Upper lobe of left lung (tissue), 6 donors: ENCODE results near the gene SLC28A1. TPM values are rescaled to one million over a fixed set of nuclear protein-coding genes. Genes with fewer than 3 reads are reported as not detected.

Experiments used
- ATAC-seq, 2 donors: fragments of 200-7000 bp; cut with Tn5 transposase; one replicate each; pipeline ENCODE4 v1.9.1; 2022; ENCODE audit warnings: mild to moderate bottlenecking in 2 of 2, moderate library complexity in 2 of 2; ENCODE audit not compliant: low FRiP score in 2 of 2
- DNase-seq, 2 donors: peaks; one replicate each; pipeline ENCODE4 v3.0.0-alpha.2; 2019 to 2020
- H3K27ac ChIP-seq, 4 donors: fragments of 200-600 bp; sonication (generic); one replicate each; pipeline ENCODE4 v1.5.1; 2016 to 2019
- H3K27me3 ChIP-seq, 4 donors: fragments of 200-600 bp; sonication (generic); one replicate each; pipeline ENCODE4 v1.5.1; 2017 to 2019
- H3K36me3 ChIP-seq, 4 donors: fragments of 200-600 bp; sonication (generic); one replicate each; pipeline ENCODE4 v1.5.1; 2016 to 2019
- H3K4me1 ChIP-seq, 4 donors: fragments of 200-600 bp; sonication (generic); one replicate each; pipeline ENCODE4 v1.5.1; 2018 to 2019
- H3K4me3 ChIP-seq, 4 donors: fragments of 200-600 bp; sonication (generic); one replicate each; pipeline ENCODE4 v1.5.1; 2017 to 2019; ENCODE audit warnings: mild to moderate bottlenecking in 2 of 4, moderate library complexity in 1 of 4
- H3K9me3 ChIP-seq, 4 donors: fragments of 200-600 bp; sonication (generic); one replicate each; pipeline ENCODE4 v1.5.1; 2018 to 2019
- EP300 ChIP-seq, 4 donors: sonication (generic); formaldehyde crosslinking; IDR thresholded peaks; one replicate each; pipeline ENCODE4 v1.5.1; 2017; ENCODE audit warnings: antibody characterized with exemption in 4 of 4, control low read depth in 2 of 4
- POLR2A ChIP-seq, 4 donors: fragments of 450-650 bp; IDR thresholded peaks; one replicate each; pipeline ENCODE4 v1.5.1; 2016 to 2017; ENCODE audit warnings: antibody characterized with exemption in 4 of 4, mild to moderate bottlenecking in 2 of 4
- POLR2AphosphoS5 ChIP-seq, 2 donors: sonication (generic); formaldehyde crosslinking; IDR thresholded peaks; one replicate each; pipeline ENCODE4 v1.5.1; 2017; ENCODE audit warnings: antibody characterized with exemption in 2 of 2
- WGBS, 2 donors: methylation state at CpG; one replicate each; pipeline ENCODE4 v1.1.5; 2017 to 2018; 5-methylcytosine and 5-hydroxymethylcytosine counted together
- total RNA-seq, 6 donors: library from RNA; depleted of rRNA in 4 of 6; stranded (reverse); fragments of >200 nt in 4 of 6; gene quantifications; one replicate each; pipeline versions ENCODE4 v1.1.0 to v1.2.1, GENCODE V29; 2016 to 2021
- TF ChIP-seq, protein P1 (sequence below), 6 experiments: fragments of 450-650 bp in 4 of 6; fragments of 200-600 bp in 2 of 6; sonication (generic) in 2 of 6; IDR thresholded peaks; one replicate each; pipeline ENCODE4 v1.5.1; 2016 to 2019; ENCODE audit warnings: antibody characterized with exemption in 6 of 6
- donor health status: DM: no; HTN: no; CAD: no; lungs with moderate emphysema.
- donor health status: DM: no; HTN: yes; CAD: no; lungs with severe emphysema.

Gene SLC28A1
- total RNA-seq, 6 donors from 2014 or later = not detected

DNA sequence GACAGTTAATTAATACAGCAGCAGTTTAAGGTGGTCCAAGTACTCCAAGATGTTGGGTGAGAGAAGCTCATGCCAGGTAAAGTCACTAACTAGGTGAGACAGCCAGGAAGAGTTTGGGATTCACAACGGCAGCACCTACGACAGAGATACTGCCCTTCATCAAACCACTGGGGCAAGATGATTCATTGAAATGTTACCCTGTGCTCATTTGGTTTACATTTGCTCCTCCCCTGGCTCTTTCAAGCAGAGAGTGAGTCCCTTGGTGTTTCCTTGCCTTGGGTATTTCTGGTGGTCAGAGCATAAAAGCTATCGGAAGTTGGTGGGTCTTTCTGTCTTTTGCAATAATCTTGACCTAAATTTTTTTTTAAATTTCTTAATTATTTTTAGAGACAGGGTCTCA, 77.2 kb downstream of the SLC28A1 start:
- no peaks in the 10 kb centered on the region for H3K36me3 ChIP-seq
- no peak overlapping the region for H3K27ac ChIP-seq
- ATAC-seq (no peak), DNase-seq (no peak)
- H3K4me1 ChIP-seq = peaks cover 0 to 4% (median 2%) of the 10 kb centered on the region in 4 donors
- WGBS, 2 donors = 86 to 89% methylated on average over 3 of the region's 3 CpGs
- TF ChIP-seq EP300 (IDR thresholded peaks at IDR 0.05) = no peak
- TF ChIP-seq, protein P1, sequence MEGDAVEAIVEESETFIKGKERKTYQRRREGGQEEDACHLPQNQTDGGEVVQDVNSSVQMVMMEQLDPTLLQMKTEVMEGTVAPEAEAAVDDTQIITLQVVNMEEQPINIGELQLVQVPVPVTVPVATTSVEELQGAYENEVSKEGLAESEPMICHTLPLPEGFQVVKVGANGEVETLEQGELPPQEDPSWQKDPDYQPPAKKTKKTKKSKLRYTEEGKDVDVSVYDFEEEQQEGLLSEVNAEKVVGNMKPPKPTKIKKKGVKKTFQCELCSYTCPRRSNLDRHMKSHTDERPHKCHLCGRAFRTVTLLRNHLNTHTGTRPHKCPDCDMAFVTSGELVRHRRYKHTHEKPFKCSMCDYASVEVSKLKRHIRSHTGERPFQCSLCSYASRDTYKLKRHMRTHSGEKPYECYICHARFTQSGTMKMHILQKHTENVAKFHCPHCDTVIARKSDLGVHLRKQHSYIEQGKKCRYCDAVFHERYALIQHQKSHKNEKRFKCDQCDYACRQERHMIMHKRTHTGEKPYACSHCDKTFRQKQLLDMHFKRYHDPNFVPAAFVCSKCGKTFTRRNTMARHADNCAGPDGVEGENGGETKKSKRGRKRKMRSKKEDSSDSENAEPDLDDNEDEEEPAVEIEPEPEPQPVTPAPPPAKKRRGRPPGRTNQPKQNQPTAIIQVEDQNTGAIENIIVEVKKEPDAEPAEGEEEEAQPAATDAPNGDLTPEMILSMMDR (IDR thresholded peaks at IDR 0.05) = no peak
- no peak for TF ChIP-seq POLR2AphosphoS5 (IDR thresholded peaks at IDR 0.05)
- no peak for TF ChIP-seq POLR2A (IDR thresholded peaks at IDR 0.05)
- H3K4me3 ChIP-seq = no peak overlapping the region
- peaks cover 0 to 3% (median 0%) of the 10 kb centered on the region in 4 donors for H3K9me3 ChIP-seq
- H3K27me3 ChIP-seq = no peaks in the 10 kb centered on the region

DNA sequence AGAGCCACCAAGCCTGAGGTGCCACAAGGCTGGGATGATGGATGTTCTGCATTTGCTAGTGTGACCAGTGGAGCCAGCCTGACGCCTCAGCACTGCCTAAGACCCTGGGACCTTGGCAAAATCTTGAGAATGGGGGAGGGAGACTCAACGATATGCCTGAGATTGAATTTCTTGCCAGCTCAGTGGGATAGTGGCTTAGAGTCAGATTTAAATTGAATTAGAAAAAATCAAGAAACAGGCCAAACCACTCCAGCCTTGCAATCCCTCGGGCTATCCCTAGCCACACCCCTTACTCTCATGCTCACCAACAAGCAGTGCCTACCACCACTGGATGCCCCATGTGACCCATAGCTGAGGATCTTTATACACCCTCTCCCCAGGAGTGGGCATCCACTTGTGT, 78.5 kb downstream of the SLC28A1 start:
- ATAC-seq (peak in 1 of 2 donors; percentile 9), DNase-seq (no peak)
- WGBS, 2 donors = 65 to 68% methylated on average over 3 of the region's 3 CpGs
- no peak overlapping the region for H3K4me3 ChIP-seq
- H3K27me3 ChIP-seq = no peaks in the 10 kb centered on the region
- no peak for TF ChIP-seq EP300 (IDR thresholded peaks at IDR 0.05)
- no peak for TF ChIP-seq POLR2AphosphoS5 (IDR thresholded peaks at IDR 0.05)
- TF ChIP-seq, protein P1 (IDR thresholded peaks at IDR 0.05) = no peak
- TF ChIP-seq POLR2A (IDR thresholded peaks at IDR 0.05) = no peak
- peaks cover 0 to 4% (median 2%) of the 10 kb centered on the region in 4 donors for H3K4me1 ChIP-seq
- peaks cover 0 to 3% (median 0%) of the 10 kb centered on the region in 4 donors for H3K9me3 ChIP-seq
- no peak overlapping the region for H3K27ac ChIP-seq
- no peaks in the 10 kb centered on the region for H3K36me3 ChIP-seq

DNA sequence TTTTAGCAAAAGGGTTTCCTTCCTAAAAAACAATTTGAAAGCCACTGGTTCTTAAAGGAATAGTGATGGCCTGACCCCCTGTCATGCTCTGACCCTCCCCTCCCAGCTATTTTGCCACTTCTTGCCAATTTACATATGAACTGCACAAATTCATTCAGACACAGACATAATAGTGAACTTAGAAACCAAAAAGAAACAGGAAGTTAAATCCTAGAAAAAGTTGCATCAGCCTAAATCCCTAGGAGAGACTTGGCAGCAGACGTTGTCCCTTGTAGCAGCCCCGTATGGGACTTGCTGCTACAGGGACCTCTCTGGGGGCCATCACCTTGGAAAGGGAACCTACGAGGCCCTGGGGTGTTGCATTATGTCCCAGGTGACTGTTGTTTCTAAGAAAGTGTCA, 82.9 kb downstream of the SLC28A1 start:
- no peak overlapping the region for H3K27ac ChIP-seq
- H3K27me3 ChIP-seq = no peaks in the 10 kb centered on the region
- TF ChIP-seq EP300 (IDR thresholded peaks at IDR 0.05) = no peak
- TF ChIP-seq POLR2A (IDR thresholded peaks at IDR 0.05) = no peak
- TF ChIP-seq, protein P1 (IDR thresholded peaks at IDR 0.05) = no peak
- TF ChIP-seq POLR2AphosphoS5 (IDR thresholded peaks at IDR 0.05) = no peak
- ATAC-seq = no peak
- H3K9me3 ChIP-seq = peaks cover 0 to 3% (median 0%) of the 10 kb centered on the region in 4 donors
- no peaks in the 10 kb centered on the region for H3K36me3 ChIP-seq
- no peak overlapping the region for H3K4me3 ChIP-seq
- DNase-seq = no peak
- no peaks in the 10 kb centered on the region for H3K4me1 ChIP-seq
- WGBS, 2 donors = 51 to 53% methylated on average over 3 of the region's 3 CpGs

- 95% methylated on average over 3 of the region's 3 CpGs for WGBS, 2 donors
- DNase-seq = no peak
- Histone ChIP-seq H3K27ac (no peak overlapping the region), H3K4me3 (no peak overlapping the region), H3K9me3 (peaks cover 0 to 3% (median 0%) of the 10 kb centered on the region in 4 donors), H3K36me3 (no peaks in the 10 kb centered on the region), H3K4me1 (no peaks in the 10 kb centered on the region), H3K27me3 (no peaks in the 10 kb centered on the region)
- no peak for TF ChIP-seq POLR2A (IDR thresholded peaks at IDR 0.05)
- TF ChIP-seq EP300 (IDR thresholded peaks at IDR 0.05) = no peak
- TF ChIP-seq, protein P1 (IDR thresholded peaks at IDR 0.05) = no peak
- ATAC-seq = no peak
Observed at GRCh38 chr15:84968301-84968700, 83.8 kb downstream of the SLC28A1 start.

GRCh38 chr15:84969257-84969656, 84.8 kb downstream of the SLC28A1 start:
- Histone ChIP-seq H3K27ac (no peak overlapping the region), H3K36me3 (no peaks in the 10 kb centered on the region), H3K4me3 (no peak overlapping the region), H3K27me3 (no peaks in the 10 kb centered on the region), H3K4me1 (no peaks in the 10 kb centered on the region), H3K9me3 (peaks cover 0 to 3% (median 0%) of the 10 kb centered on the region in 4 donors)
- TF ChIP-seq POLR2A (IDR thresholded peaks at IDR 0.05) = no peak
- no peak for TF ChIP-seq POLR2AphosphoS5 (IDR thresholded peaks at IDR 0.05)
- TF ChIP-seq, protein P1 (IDR thresholded peaks at IDR 0.05) = no peak
- no peak for TF ChIP-seq EP300 (IDR thresholded peaks at IDR 0.05)
- ATAC-seq = no peak
- 79 to 90% methylated on average over 4 to 6 of the region's 6 CpGs for WGBS, 2 donors
- no peak for DNase-seq
